CD4-positive, alpha-beta T cell (primary cell): ENCODE results near the gene CD19. TPM values are rescaled to one million over a fixed set of nuclear protein-coding genes. Genes with fewer than 3 reads are reported as not detected.
"Not testable (repeated sequence)": the region's sequence is repeated elsewhere in the genome, so short reads cannot be mapped to it uniquely, and the experiment has no call there.

Experiments used
- ATAC-seq: fragments of 200-7000 bp; cut with Tn5 transposase; one replicate; pipeline ENCODE4 v1.10.0; 2022; ENCODE audit warnings: mild to moderate bottlenecking; ENCODE audit not compliant: poor library complexity
- CTCF ChIA-PET: fragments of 350-600 bp; sonication (Branson Sonifier 250); formaldehyde crosslinking; loops from one replicate; lab custom pipeline; 2021; ENCODE audit warnings: antibody characterized with exemption, inconsistent platforms; lab: Charles Lee
- POLR2A ChIA-PET: fragments of 350-600 bp; sonication (Branson Sonifier 250); formaldehyde crosslinking; loops from one replicate; lab custom pipeline; 2021; ENCODE audit warnings: antibody characterized with exemption, inconsistent platforms; lab: Charles Lee
- DNase-seq, 14 experiments: peaks; one replicate each; pipeline ENCODE4 v3.0.0-alpha.2; 2013 to 2020; ENCODE audit warnings: mixed read lengths in 2 of 14
- H3K27ac ChIP-seq, 2 donors: one replicate each; pipeline versions ENCODE4 v1.5.1 to v1.7.0; 2013; ENCODE audit warnings: low read length in 2 of 2, low read depth in 1 of 2, mild to moderate bottlenecking in 1 of 2
- H3K27me3 ChIP-seq, 2 experiments: 1 replicate in 1 of 2; 2 replicates in 1 of 2; pipeline versions ENCODE4 v1.6.1 to v1.7.0; 2013; ENCODE audit warnings: low read length in 2 of 2, control low read depth in 1 of 2, mild to moderate bottlenecking in 1 of 2, moderate library complexity in 1 of 2; ENCODE audit not compliant: insufficient read depth in 2 of 2, control insufficient read depth in 1 of 2
- H3K36me3 ChIP-seq: one replicate; pipeline ENCODE4 v1.6.1; 2013; ENCODE audit warnings: low read length, control low read depth; ENCODE audit not compliant: insufficient read depth
- H3K4me1 ChIP-seq: one replicate; pipeline ENCODE4 v1.6.1; 2013; ENCODE audit warnings: low read length, control low read depth; ENCODE audit not compliant: insufficient read depth
- H3K4me3 ChIP-seq: one replicate; pipeline ENCODE4 v1.5.1; 2013; ENCODE audit warnings: mild to moderate bottlenecking, low read length, moderate library complexity
- H3K9me3 ChIP-seq, 2 experiments: 1 replicate in 1 of 2; 2 replicates in 1 of 2; pipeline versions ENCODE4 v1.6.1 to v1.7.0; 2013; ENCODE audit warnings: low read length in 2 of 2, mild to moderate bottlenecking in 2 of 2, control low read depth in 1 of 2, moderate library complexity in 1 of 2; ENCODE audit not compliant: control insufficient read depth in 1 of 2, insufficient read depth in 1 of 2
- H3K27ac Mint-ChIP-seq: one replicate; pipeline ENCODE4 v1.8.0; 2020; ENCODE audit warnings: mixed read lengths
- H3K27me3 Mint-ChIP-seq: one replicate; pipeline ENCODE4 v1.8.0; 2021; ENCODE audit warnings: mixed read lengths
- H3K36me3 Mint-ChIP-seq: one replicate; pipeline ENCODE4 v1.8.0; 2021; ENCODE audit warnings: low read depth, mixed read lengths
- H3K4me1 Mint-ChIP-seq: one replicate; pipeline ENCODE4 v1.8.0; 2021; ENCODE audit warnings: low read depth, mixed read lengths
- H3K4me3 Mint-ChIP-seq: one replicate; pipeline ENCODE4 v1.8.0; 2020; ENCODE audit warnings: mild to moderate bottlenecking, mixed read lengths
- H3K9me3 Mint-ChIP-seq: one replicate; pipeline ENCODE4 v1.8.0; 2020; ENCODE audit warnings: mixed read lengths
- CTCF ChIP-seq: fragments of 200-600 bp; IDR thresholded peaks from one replicate; pipeline ENCODE4 v1.8.0; 2022; ENCODE audit warnings: antibody characterized with exemption, mild to moderate bottlenecking
- intact Hi-C, 2 experiments: fragments of 100-400 bp; cut with DNase I in 1 of 2; cut with micrococcal nuclease in 1 of 2; formaldehyde crosslinking; loops; one replicate each; pipeline versions ENCODE4 v1.15.1 to v1.9.0; 2023 to 2025; cut with DNase I, micrococcal nuclease
- total RNA-seq, 174 experiments: library from RNA in 2 of 174; stranded (reverse) in 2 of 174; gene quantifications; one replicate each; pipeline ENCODE4 v1.2.3 and lab custom pipeline; 2021 to 2026

CD19 gene
- total RNA-seq, 2 experiments from 2014 or later: 0.14 to 0.27 TPM

- Mint-ChIP-seq H3K4me3 (no peak overlapping the region), H3K27me3 (no peaks in the 10 kb centered on the region), H3K4me1 (peaks cover 28% of the 10 kb centered on the region), H3K27ac (no peak overlapping the region), H3K36me3 (no peaks in the 10 kb centered on the region), H3K9me3 (no peaks in the 10 kb centered on the region)
- Histone ChIP-seq H3K4me3 (no peak overlapping the region), H3K36me3 (no peaks in the 10 kb centered on the region), H3K4me1 (peaks cover 14% of the 10 kb centered on the region), H3K9me3 (peaks cover 0 to 4% of the 10 kb centered on the region in 2 experiments), H3K27ac (no peak overlapping the region), H3K27me3 (no peaks in the 10 kb centered on the region)
- intact Hi-C loops: no loop called here
- DNase-seq (no peak), ATAC-seq (no peak)
- no peak for TF ChIP-seq CTCF
- POLR2A ChIA-PET: no interaction called here
- CTCF ChIA-PET: no interaction called here
Observed at GRCh38 chr16:28938721-28939120, 7.0 kb downstream of the CD19 start.

- H3K27ac Mint-ChIP-seq, H3K27me3 Mint-ChIP-seq, H3K27ac ChIP-seq, intact Hi-C loops, POLR2A ChIA-PET, ATAC-seq, H3K4me3 Mint-ChIP-seq, H3K36me3 ChIP-seq, H3K36me3 Mint-ChIP-seq, CTCF ChIA-PET, H3K9me3 Mint-ChIP-seq, H3K27me3 ChIP-seq, H3K4me3 ChIP-seq, DNase-seq, H3K9me3 ChIP-seq: not testable (repeated sequence)
- peaks cover 14% of the 10 kb centered on the region for H3K4me1 ChIP-seq
- H3K4me1 Mint-ChIP-seq: peaks cover 28% of the 10 kb centered on the region
Observed at GRCh38 chr16:28939825-28940224, 8.1 kb downstream of the CD19 start.

- TF ChIP-seq CTCF: no peak
- CTCF ChIA-PET: interaction anchor here (3.0 kb wide), 1 partner anchor 79 kb away, joined by 15 read pairs; the partner anchor contains the start of gene SH2B1
- Mint-ChIP-seq H3K27ac (no peak overlapping the region), H3K4me3 (no peak overlapping the region), H3K36me3 (no peaks in the 10 kb centered on the region), H3K9me3 (no peaks in the 10 kb centered on the region), H3K4me1 (peaks cover 11% of the 10 kb centered on the region), H3K27me3 (no peaks in the 10 kb centered on the region)
- Histone ChIP-seq H3K9me3 (no peaks in the 10 kb centered on the region), H3K27ac (no peak overlapping the region), H3K36me3 (no peaks in the 10 kb centered on the region), H3K4me3 (no peak overlapping the region), H3K27me3 (no peaks in the 10 kb centered on the region), H3K4me1 (peaks cover 8% of the 10 kb centered on the region)
- DNase-seq (no peak), ATAC-seq (no peak)
- intact Hi-C loops: loop anchor here in 1 of 2 experiments (1.0 kb wide), 1 partner anchor 70 kb away; no protein-coding TSS in a partner anchor
- POLR2A ChIA-PET: interaction anchor here (1.1 kb wide), 1 partner anchor 97 kb away, joined by 3 read pairs; the partner anchor contains the start of gene TUFM
Observed at GRCh38 chr16:28943281-28943680, 11.5 kb downstream of the CD19 start.

- DNase-seq (no peak), ATAC-seq (no peak)
- no peak for TF ChIP-seq CTCF
- Mint-ChIP-seq H3K27ac (no peak overlapping the region), H3K27me3 (no peaks in the 10 kb centered on the region), H3K9me3 (no peaks in the 10 kb centered on the region), H3K4me3 (no peak overlapping the region), H3K36me3 (peaks cover 9% of the 10 kb centered on the region), H3K4me1 (peaks cover 18% of the 10 kb centered on the region)
- CTCF ChIA-PET: no interaction called here
- Histone ChIP-seq H3K36me3 (no peaks in the 10 kb centered on the region), H3K27me3 (no peaks in the 10 kb centered on the region), H3K27ac (no peak overlapping the region), H3K9me3 (no peaks in the 10 kb centered on the region), H3K4me1 (peaks cover 19% of the 10 kb centered on the region), H3K4me3 (no peak overlapping the region)
- intact Hi-C loops: no loop called here
- POLR2A ChIA-PET: interaction anchor here (0.8 kb wide), 1 partner anchor 71 kb away, joined by 3 read pairs; no protein-coding TSS in a partner anchor
Observed at GRCh38 chr16:28946681-28947080, 14.9 kb downstream of the CD19 start.
